GM12874 (cell line): ENCODE measurements around the gene MACROD2.

ENCODE experiments used
- CTCF ChIP-seq: IDR thresholded peaks from 2 replicates; pipeline ENCODE4 v1.5.1; 2011; ENCODE audit warnings: low read depth, mild to moderate bottlenecking, control low read depth, low read length, moderate library complexity; ENCODE audit not compliant: insufficient read depth

MACROD2 gene

DNA sequence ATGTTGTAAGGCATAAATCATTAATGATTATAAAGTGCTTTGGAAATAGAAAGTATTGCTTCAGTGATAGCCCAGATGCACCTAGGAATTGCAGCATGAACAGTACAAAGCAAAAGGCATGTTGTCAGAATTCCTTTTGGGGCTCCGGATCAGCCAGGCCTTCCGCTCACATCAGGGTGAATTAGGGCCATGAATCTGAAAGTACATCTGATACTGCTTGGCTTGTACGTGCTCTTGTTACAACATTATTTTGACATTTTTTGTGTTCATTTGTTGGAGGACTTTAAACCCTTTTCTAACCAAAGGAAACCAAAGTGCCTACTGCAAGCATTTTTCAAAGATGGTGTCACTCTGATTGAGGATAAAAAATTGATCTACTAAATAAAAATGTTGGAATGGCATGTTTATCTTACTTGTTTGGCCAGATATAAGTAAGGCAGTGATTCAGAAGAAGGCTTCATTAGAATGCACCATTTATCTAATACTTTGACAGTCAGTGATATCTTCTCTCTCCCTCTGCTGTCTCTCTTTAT, 1347.7 kb downstream of the MACROD2 start:
- TF ChIP-seq CTCF: no peak

- TF ChIP-seq CTCF: no peak
Measured at GRCh38 chr20:15345287-15345686, 1350.0 kb downstream of the MACROD2 start.

DNA sequence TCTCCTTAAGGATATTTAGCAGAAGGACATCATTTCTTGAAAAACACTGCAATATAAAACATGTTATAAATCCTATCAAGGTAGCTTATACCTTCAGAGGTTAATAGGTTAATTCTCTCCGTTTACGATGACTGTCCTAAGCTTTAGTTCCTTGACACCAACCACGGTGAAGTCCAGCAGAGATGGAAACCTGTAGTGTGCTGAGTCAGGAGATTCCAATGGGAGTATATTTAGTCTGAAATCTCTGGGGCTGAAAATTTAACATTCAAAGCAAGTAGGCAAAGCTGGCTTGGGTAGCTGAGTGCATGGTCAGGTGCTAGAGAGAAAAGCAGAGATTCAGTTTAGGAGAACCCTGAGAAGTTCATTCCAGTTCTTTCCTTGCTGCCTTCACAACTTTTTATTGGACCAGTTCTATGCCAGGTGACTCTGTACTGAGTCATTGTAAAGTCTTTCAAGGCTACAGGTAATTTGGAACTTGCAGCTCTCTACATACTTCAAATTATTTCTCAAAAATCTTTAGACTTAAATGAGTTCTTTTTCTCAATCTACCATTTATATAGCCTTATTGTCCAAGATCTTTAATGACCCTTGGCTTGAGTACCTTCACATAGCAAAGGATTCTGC, 1351.5 kb downstream of the MACROD2 start:
- no peak for TF ChIP-seq CTCF

DNA sequence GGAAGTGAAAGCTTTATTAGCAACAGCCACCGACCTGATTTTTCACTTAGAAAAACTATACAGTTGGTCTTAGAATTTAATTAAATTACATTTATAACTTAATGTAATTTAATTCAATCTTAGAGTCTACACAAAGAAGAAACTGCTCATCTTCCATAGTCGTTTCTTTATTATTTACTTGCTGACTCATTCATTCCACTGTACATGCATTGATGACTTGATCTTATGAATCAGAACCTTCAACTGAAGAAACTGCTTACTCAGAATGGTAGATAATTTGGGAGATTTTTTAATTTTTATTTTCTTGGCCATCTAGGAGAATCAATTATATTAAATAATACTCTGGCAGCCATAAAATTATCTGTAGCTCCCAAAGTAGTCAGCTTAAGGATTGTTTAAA, 1363.7 kb downstream of the MACROD2 start:
- no peak for TF ChIP-seq CTCF

DNA sequence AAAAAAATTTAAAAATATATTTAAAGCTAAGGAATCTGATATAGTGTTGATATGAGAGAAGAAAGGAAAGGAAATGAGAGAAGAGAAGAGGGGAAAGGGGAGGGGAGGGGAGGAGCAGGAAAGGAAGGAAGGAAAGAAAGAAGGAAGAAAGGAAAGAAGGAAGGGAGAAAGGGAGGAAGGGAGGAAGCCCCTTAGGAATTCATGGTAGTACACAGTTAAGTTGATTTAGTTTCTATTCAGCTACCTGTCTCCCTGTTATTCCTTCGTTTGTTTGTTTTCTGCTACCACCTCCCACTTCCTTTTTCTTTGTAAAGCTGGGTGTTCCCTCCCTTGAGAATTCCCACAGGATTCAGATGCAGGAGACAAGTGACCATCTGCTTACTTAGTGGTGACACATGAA, 1367.5 kb downstream of the MACROD2 start:
- no peak for TF ChIP-seq CTCF

- no peak for TF ChIP-seq CTCF
Measured at GRCh38 chr20:15364781-15365180, 1369.5 kb downstream of the MACROD2 start.

- no peak for TF ChIP-seq CTCF
Measured at GRCh38 chr20:15370370-15370769, 1375.1 kb downstream of the MACROD2 start.

GRCh38 chr20:15374682-15375081, 1379.4 kb downstream of the MACROD2 start:
- no peak for TF ChIP-seq CTCF
